Right kidney (tissue), 9 donors: ENCODE data around the gene EBPL.
"Not testable (repeated sequence)": the region's sequence is repeated elsewhere in the genome, so short reads cannot be mapped to it uniquely, and the experiment has no call there.

Experiments
- DNase-seq: peaks from one replicate; pipeline ENCODE4 v3.0.0-alpha.2; 2016
- long read RNA-seq, 8 donors: transcript quantifications; one replicate each; lab custom pipeline, GENCODE V29; 2026

Gene EBPL
- long read RNA-seq, donor 1, transcript EBPL-201 (4 exons, 914 nt) = major isoform, 36 of 83 reads
- long read RNA-seq, donor 1, transcript EBPL-204 (3 exons, 766 nt) = minor isoform, 9 of 83 reads
- long read RNA-seq, donor 1, transcript EBPL-203 (2 exons, 579 nt) = minor isoform, 16 of 83 reads
- long read RNA-seq, donor 1, transcript EBPL-206 (3 exons, 810 nt) = minor isoform, 15 of 83 reads
- long read RNA-seq, donor 1, partial matches to known transcripts = 6 of 83 reads
- long read RNA-seq, donor 1, other reads (novel, unspliced or antisense) = 0 of 83 reads
- long read RNA-seq, donor 2, transcript EBPL-206 (3 exons, 810 nt) = minor isoform, 15 of 57 reads
- long read RNA-seq, donor 2, transcript EBPL-201 (4 exons, 914 nt) = major isoform, 25 of 57 reads
- long read RNA-seq, donor 2, transcript EBPL-203 (2 exons, 579 nt) = minor isoform, 13 of 57 reads
- long read RNA-seq, donor 2, partial matches to known transcripts = 0 of 57 reads
- long read RNA-seq, donor 2, other reads (novel, unspliced or antisense) = 0 of 57 reads
- long read RNA-seq, donor 3, transcript EBPL-201 (4 exons, 914 nt) = major isoform, 15 of 44 reads
- long read RNA-seq, donor 3, transcript EBPL-206 (3 exons, 810 nt) = minor isoform, 9 of 44 reads
- long read RNA-seq, donor 3, transcript EBPL-203 (2 exons, 579 nt) = minor isoform, 14 of 44 reads
- long read RNA-seq, donor 3, partial matches to known transcripts = 5 of 44 reads
- long read RNA-seq, donor 3, other reads (novel, unspliced or antisense) = 0 of 44 reads
- long read RNA-seq, donor 4, transcript EBPL-203 (2 exons, 579 nt) = minor isoform, 15 of 60 reads
- long read RNA-seq, donor 4, transcript EBPL-201 (4 exons, 914 nt) = major isoform, 25 of 60 reads
- long read RNA-seq, donor 4, transcript EBPL-206 (3 exons, 810 nt) = minor isoform, 12 of 60 reads
- long read RNA-seq, donor 4, partial matches to known transcripts = 6 of 60 reads
- long read RNA-seq, donor 4, other reads (novel, unspliced or antisense) = 0 of 60 reads
- long read RNA-seq, donor 5, transcript EBPL-206 (3 exons, 810 nt) = minor isoform, 14 of 95 reads
- long read RNA-seq, donor 5, transcript EBPL-201 (4 exons, 914 nt) = major isoform, 44 of 95 reads
- long read RNA-seq, donor 5, transcript EBPL-203 (2 exons, 579 nt) = minor isoform, 21 of 95 reads
- long read RNA-seq, donor 5, partial matches to known transcripts = 12 of 95 reads
- long read RNA-seq, donor 5, other reads (novel, unspliced or antisense) = 0 of 95 reads
- long read RNA-seq, donor 6, transcript EBPL-201 (4 exons, 914 nt) = major isoform, 30 of 70 reads
- long read RNA-seq, donor 6, transcript EBPL-206 (3 exons, 810 nt) = minor isoform, 16 of 70 reads
- long read RNA-seq, donor 6, transcript EBPL-203 (2 exons, 579 nt) = minor isoform, 13 of 70 reads
- long read RNA-seq, donor 6, partial matches to known transcripts = 6 of 70 reads
- long read RNA-seq, donor 6, other reads (novel, unspliced or antisense) = 0 of 70 reads
- long read RNA-seq, donor 7, transcript EBPL-204 (3 exons, 766 nt) = minor isoform, 7 of 120 reads
- long read RNA-seq, donor 7, transcript EBPL-201 (4 exons, 914 nt) = major isoform, 56 of 120 reads
- long read RNA-seq, donor 7, transcript EBPL-203 (2 exons, 579 nt) = minor isoform, 20 of 120 reads
- long read RNA-seq, donor 7, transcript EBPL-206 (3 exons, 810 nt) = minor isoform, 30 of 120 reads
- long read RNA-seq, donor 7, partial matches to known transcripts = 7 of 120 reads
- long read RNA-seq, donor 7, other reads (novel, unspliced or antisense) = 0 of 120 reads
- long read RNA-seq, donor 8, transcript EBPL-201 (4 exons, 914 nt) = major isoform, 46 of 82 reads
- long read RNA-seq, donor 8, transcript EBPL-206 (3 exons, 810 nt) = minor isoform, 18 of 82 reads
- long read RNA-seq, donor 8, transcript EBPL-203 (2 exons, 579 nt) = minor isoform, 9 of 82 reads
- long read RNA-seq, donor 8, partial matches to known transcripts = 7 of 82 reads
- long read RNA-seq, donor 8, other reads (novel, unspliced or antisense) = 0 of 82 reads

- DNase-seq = peak; percentile 89
Measured at GRCh38 chr13:49690995-49691784, at the start of gene EBPL. TSS of gene EBPL (minus strand) at chr13:49691486. CDS start at chr13:49691424, 62 bp downstream.

- DNase-seq = no peak
Measured at GRCh38 chr13:49740870-49741269, 49.6 kb upstream of the EBPL start.

GRCh38 chr13:49739498-49740187, 48.4 kb upstream of the EBPL start:
- no peak for DNase-seq

GRCh38 chr13:49733181-49733951, 42.1 kb upstream of the EBPL start:
- DNase-seq = no peak

- DNase-seq = no peak
Measured at GRCh38 chr13:49731766-49732165, 40.5 kb upstream of the EBPL start.

GRCh38 chr13:49716615-49717014, 25.3 kb upstream of the EBPL start:
- no peak for DNase-seq

- DNase-seq = no peak
Measured at GRCh38 chr13:49714757-49715156, 23.5 kb upstream of the EBPL start.

GRCh38 chr13:49711218-49711863, 20.1 kb upstream of the EBPL start:
- DNase-seq = no peak

GRCh38 chr13:49704264-49704663, 13.0 kb upstream of the EBPL start:
- DNase-seq = not testable (repeated sequence)

GRCh38 chr13:49701491-49701890, 10.2 kb upstream of the EBPL start:
- DNase-seq = no peak

- no peak for DNase-seq
Measured at GRCh38 chr13:49697468-49697867, 6.2 kb upstream of the EBPL start.

- no peak for DNase-seq
Measured at GRCh38 chr13:49694446-49694845, 3.2 kb upstream of the EBPL start.

- DNase-seq = no peak
Measured at GRCh38 chr13:49693877-49694276, 2.6 kb upstream of the EBPL start.

GRCh38 chr13:49693191-49693733, 2.0 kb upstream of the EBPL start:
- no peak for DNase-seq

GRCh38 chr13:49690133-49690994, 922 bp downstream of the EBPL start:
- peak; percentile 3 for DNase-seq

GRCh38 chr13:49683489-49683888, 7.8 kb downstream of the EBPL start:
- DNase-seq = no peak
